GM21526 (cell line): ENCODE results near the gene ABTB2.

Experiments used
- ATAC-seq: cut with Tn5 transposase; IDR thresholded peaks from one replicate; pipeline ENCODE4 v1.9.1; 2021; ENCODE audit warnings: moderate library complexity; ENCODE audit not compliant: unreplicated experiment, low FRiP score

The ABTB2 gene

GRCh38 chr11:34363363-34364084 lies 5.7 kb upstream of the ABTB2 start:
- no peak for ATAC-seq

GRCh38 chr11:34360046-34360445 lies 2.2 kb upstream of the ABTB2 start:
- no peak for ATAC-seq

GRCh38 chr11:34359548-34359891 lies 1.7 kb upstream of the ABTB2 start:
- no peak for ATAC-seq

GRCh38 chr11:34358728-34359547 lies 1.1 kb upstream of the ABTB2 start:
- no peak for ATAC-seq

- ATAC-seq: peak; percentile 4
Measured at GRCh38 chr11:34358258-34358727, 483 bp upstream of the ABTB2 start.

GRCh38 chr11:34356913-34357700 lies 703 bp downstream of the ABTB2 start:
- peak; percentile 14 for ATAC-seq

GRCh38 chr11:34356576-34356912 lies 1.3 kb downstream of the ABTB2 start:
- ATAC-seq: peak; percentile 2

- ATAC-seq: no peak
Measured at GRCh38 chr11:34356130-34356529, 1.7 kb downstream of the ABTB2 start.

- ATAC-seq: no peak
Measured at GRCh38 chr11:34355726-34356125, 2.1 kb downstream of the ABTB2 start.

- no peak for ATAC-seq
Measured at GRCh38 chr11:34354782-34355181, 3.0 kb downstream of the ABTB2 start.

GRCh38 chr11:34353881-34354280 lies 3.9 kb downstream of the ABTB2 start:
- no peak for ATAC-seq

- ATAC-seq: peak; percentile 52
Measured at GRCh38 chr11:34351687-34352469, 5.9 kb downstream of the ABTB2 start.

- no peak for ATAC-seq
Measured at GRCh38 chr11:34351051-34351450, 6.8 kb downstream of the ABTB2 start.

- ATAC-seq: no peak
Measured at GRCh38 chr11:34349882-34350281, 7.9 kb downstream of the ABTB2 start.

- ATAC-seq: no peak
Measured at GRCh38 chr11:34348919-34349318, 8.9 kb downstream of the ABTB2 start.

GRCh38 chr11:34348096-34348495 lies 9.7 kb downstream of the ABTB2 start:
- no peak for ATAC-seq

GRCh38 chr11:34346551-34346950 lies 11.3 kb downstream of the ABTB2 start:
- ATAC-seq: no peak

GRCh38 chr11:34345991-34346480 lies 11.8 kb downstream of the ABTB2 start:
- ATAC-seq: no peak

- no peak for ATAC-seq
Measured at GRCh38 chr11:34345540-34345876, 12.3 kb downstream of the ABTB2 start.

- no peak for ATAC-seq
Measured at GRCh38 chr11:34344768-34345539, 12.9 kb downstream of the ABTB2 start.
